K562 (cell line): ENCODE measurements around the gene CLTA. TPM values are rescaled to one million over a fixed set of nuclear protein-coding genes. Genes with fewer than 3 reads are reported as not detected.

Experiments used
- ATAC-seq: fragments of 200-7000 bp; cut with Tn5 transposase; 3 replicates; pipeline ENCODE4 v1.9.1; 2020; ENCODE audit warnings: moderate library complexity
- BruUV-seq: library from RNA; stranded (reverse); fragments of 400-500 nt; replicated peaks from 2 replicates; lab custom pipeline; 2021; lab: Mats Ljungman, UMichigan
- CTCF ChIA-PET: fragments of 300-600 bp; formaldehyde crosslinking; extraction: SDS; loops from one replicate; lab custom pipeline; 2021; ENCODE audit warnings: low intra/inter-chr PET ratio; lab: Yijun Ruan, JAX
- POLR2A ChIA-PET: fragments of 300-600, 350-650 bp; sonication (Branson Sonifier 250); formaldehyde crosslinking; extraction: SDS; loops from one replicate; lab custom pipeline; 2021; ENCODE audit warnings: antibody characterized with exemption, inconsistent platforms; lab: Yijun Ruan, JAX
- DNase-seq, 4 experiments: peaks; one replicate each; pipeline versions ENCODE4 v3.0.0 to v3.0.0-alpha.2; 2011 to 2018; ENCODE audit warnings: low spot score in 3 of 4, mixed read lengths in 3 of 4; ENCODE audit errors: extremely low read depth in 1 of 4
- FAIRE-seq: peaks from 2 replicates; lab custom pipeline; 2011; peaks lifted over from hg19 to GRCh38; lab: Jason Lieb, UNC
- H2AFZ ChIP-seq: 2 replicates; pipeline ENCODE4 v1.6.0; 2011; ENCODE audit warnings: low read depth, low read length, control low read depth, inconsistent platforms
- H3K27ac ChIP-seq: fragments of 200-600 bp; 3 replicates; pipeline ENCODE4 v1.8.0; 2011; ENCODE audit warnings: low read depth, mild to moderate bottlenecking, control low read depth, inconsistent platforms, low read length, moderate library complexity, mixed read lengths; ENCODE audit errors: extremely low read depth
- H3K27me3 ChIP-seq, 2 experiments: fragments of 300-600 bp in 1 of 2; 2 replicates in 1 of 2; 3 replicates in 1 of 2; pipeline versions ENCODE4 v1.6.0 to v1.8.0; 2011; ENCODE audit warnings: inconsistent platforms in 2 of 2, low read length in 2 of 2, mild to moderate bottlenecking in 1 of 2, mixed read lengths in 1 of 2, moderate library complexity in 1 of 2; ENCODE audit not compliant: control insufficient read depth in 2 of 2, insufficient read depth in 2 of 2
- H3K36me3 ChIP-seq: fragments of 300-600 bp; 3 replicates; pipeline ENCODE4 v1.8.0; 2011; ENCODE audit warnings: mild to moderate bottlenecking, low read length, inconsistent platforms; ENCODE audit not compliant: control insufficient read depth, insufficient read depth
- H3K4me1 ChIP-seq, 2 experiments: fragments of 200-600 bp in 1 of 2; replicated peaks in 1 of 2; 2 replicates in 1 of 2; 3 replicates in 1 of 2; pipeline versions ENCODE4 v1.5.1 to v1.8.0; 2011; ENCODE audit warnings: inconsistent platforms in 2 of 2, low read length in 2 of 2, mild to moderate bottlenecking in 1 of 2, mixed read lengths in 1 of 2, moderate library complexity in 1 of 2; ENCODE audit not compliant: control insufficient read depth in 2 of 2, insufficient read depth in 2 of 2
- H3K4me2 ChIP-seq: 2 replicates; pipeline ENCODE4 v1.6.1; 2011; ENCODE audit warnings: low read length, control low read depth, inconsistent platforms, mixed read lengths; ENCODE audit not compliant: insufficient read depth
- H3K4me3 ChIP-seq: fragments of 200-600 bp; sonication (generic), shearing (Covaris generic); 2 replicates; pipeline ENCODE4 v1.5.1; 2016; ENCODE audit warnings: control low read depth, inconsistent platforms
- H3K79me2 ChIP-seq: fragments of 200-600 bp; 3 replicates; pipeline ENCODE4 v1.8.0; 2011; ENCODE audit warnings: low read length, inconsistent platforms; ENCODE audit not compliant: control insufficient read depth, insufficient read depth
- H3K9ac ChIP-seq, 2 experiments: 2 replicates each; pipeline versions ENCODE4 v1.6.0 to v1.6.1; 2011; ENCODE audit warnings: low read depth in 2 of 2, low read length in 2 of 2, control low read depth in 1 of 2, inconsistent platforms in 1 of 2, mild to moderate bottlenecking in 1 of 2, mixed read lengths in 1 of 2; ENCODE audit not compliant: insufficient read depth in 1 of 2
- H3K9me1 ChIP-seq: one replicate; pipeline ENCODE4 v1.6.0; 2011; ENCODE audit warnings: inconsistent platforms, mild to moderate bottlenecking, low read length, moderate library complexity; ENCODE audit not compliant: control insufficient read depth, insufficient read depth
- H3K9me3 ChIP-seq: replicated peaks from 2 replicates; pipeline ENCODE4 v1.5.1; 2011; ENCODE audit warnings: low read depth, low read length, inconsistent platforms; ENCODE audit not compliant: control insufficient read depth, insufficient read depth
- H4K20me1 ChIP-seq: replicated peaks from 2 replicates; pipeline ENCODE4 v1.6.1; 2011; ENCODE audit warnings: low read length, inconsistent platforms, mixed read lengths; ENCODE audit not compliant: control insufficient read depth, insufficient read depth
- CHD4 ChIP-seq: fragments of 200-600 bp; sonication (generic); IDR thresholded peaks from 3 replicates; pipeline ENCODE4 v1.6.1; 2012; ENCODE audit warnings: low read depth, mild to moderate bottlenecking, mixed read lengths, low read length, inconsistent platforms; ENCODE audit not compliant: insufficient read depth, insufficient replicate concordance, poor library complexity, severe bottlenecking
- ETV1 ChIP-seq: fragments of 450-650 bp; conservative IDR thresholded peaks from 2 replicates; pipeline ENCODE4 v1.6.1; 2016; ENCODE audit warnings: missing genetic modification characterization, control low read depth, low read depth, missing compliant biosample characterization
- KDM4B ChIP-seq, 2 experiments: fragments of 450-650 bp in 1 of 2; sonication (generic) in 1 of 2; IDR thresholded peaks; 2 replicates each; pipeline ENCODE4 v1.6.1; 2016 to 2017; ENCODE audit warnings: borderline replicate concordance in 2 of 2, antibody characterized with exemption in 1 of 2, low read depth in 1 of 2, mild to moderate bottlenecking in 1 of 2
- MBD2 ChIP-seq: sonication (generic); IDR thresholded peaks from 2 replicates; pipeline ENCODE4 v1.6.1; 2016; ENCODE audit warnings: low read depth, borderline replicate concordance
- RNF2 ChIP-seq: sonication (generic); IDR thresholded peaks from 2 replicates; pipeline ENCODE4 v1.6.1; 2016
- ZBTB40 ChIP-seq, 2 experiments: fragments of 450-650 bp in 1 of 2; sonication (generic) in 1 of 2; formaldehyde crosslinking in 1 of 2; IDR thresholded peaks; 2 replicates each; pipeline versions ENCODE4 v1.7.1 to v1.9.0; 2016 to 2022; ENCODE audit warnings: inconsistent platforms in 1 of 2, mild to moderate bottlenecking in 1 of 2, missing genetic modification reagents in 1 of 2
- ZNF57 ChIP-seq: fragments of 450-650 bp; formaldehyde crosslinking; IDR thresholded peaks from 2 replicates; pipeline ENCODE4 v1.4.0; 2020; ENCODE audit warnings: mild to moderate bottlenecking, moderate library complexity
- WGBS: fragments of 100-300 bp; shearing (Covaris generic); methylation state at CpG from one replicate; pipeline ENCODE4 v1.1.6; 2016; ENCODE audit warnings: low coverage, mixed read lengths; ENCODE audit not compliant: insufficient coverage; ENCODE audit errors: missing lambda C conversion rate; 5-methylcytosine and 5-hydroxymethylcytosine counted together
- in situ Hi-C: fragments of 300-500 bp; cut with MboI; formaldehyde crosslinking; loops from 4 replicates; pipeline ENCODE4 v1.15.0; 2018; ENCODE audit warnings: inconsistent platforms, mixed read lengths
- intact Hi-C: fragments of 100-400 bp; cut with micrococcal nuclease; formaldehyde crosslinking; loops from 2 replicates; pipeline ENCODE4 v1.14.2; 2022
- polyA plus RNA-seq, 8 experiments: library from polyadenylated mRNA; depleted of rRNA in 4 of 8; stranded (reverse) in 5 of 8; unstranded in 3 of 8; fragments of >200 nt; fragmentation: Nextera tagmentation in 2 of 8; fragmentation: Illumina TruSeq in 1 of 8; extraction: Ambion mirVana in 2 of 8; extraction: Trizol in 1 of 8; gene quantifications; 2 replicates each; pipeline versions ENCODE4 v1.2.1 to v1.2.3, GENCODE V29; 2011 to 2014; ENCODE audit warnings: inconsistent platforms in 1 of 8, missing spikeins in 1 of 8
- total RNA-seq, 7 experiments: library from RNA; depleted of rRNA in 6 of 7; stranded (reverse); fragments of >200 nt in 6 of 7; fragmentation: Illumina TruSeq in 2 of 7; extraction: Trizol in 2 of 7; gene quantifications; 2 replicates each; pipeline versions ENCODE4 v1.2.1 to v1.2.3, GENCODE V29; 2011 to 2021; ENCODE audit warnings: low replicate concordance in 1 of 7
- TF ChIP-seq, protein P1 (sequence below): fragments of 250-450 bp; sonication (Bioruptor Pico); IDR thresholded peaks from 2 replicates; pipeline ENCODE4 v1.4.0; 2020; ENCODE audit warnings: mild to moderate bottlenecking

The CLTA gene
- total and polyA plus RNA-seq, 9 of the 15 experiments (the other 6 are each of a cell fraction or from before 2014, with no cell fraction given): 37.8 to 219 (median 144) TPM

DNA sequence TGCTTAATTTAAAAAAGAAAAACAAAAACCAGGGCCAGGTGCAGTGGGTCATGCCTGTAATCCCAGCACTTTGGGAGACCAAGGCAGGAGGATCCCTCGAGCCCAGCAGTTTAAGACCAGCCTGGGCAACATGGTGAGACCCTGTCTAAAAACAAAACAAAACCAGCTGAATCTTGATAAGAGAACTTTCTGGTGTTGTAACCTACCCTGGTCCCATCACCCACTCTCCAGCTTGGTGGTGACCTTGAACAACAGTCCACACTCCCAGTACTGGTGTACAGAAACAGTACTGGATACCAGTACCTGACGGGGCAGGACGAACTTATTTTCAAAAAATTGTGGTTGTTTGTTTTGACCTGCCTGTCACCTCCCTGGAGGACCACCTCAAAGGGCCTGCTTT is 30.9 kb downstream of the CLTA start:
- H4K20me1 ChIP-seq: 0 out of 2 replicates have a peak, but pooled peaks cover 6% of the 10 kb centered on the region
- no peak overlapping the region for H3K9ac ChIP-seq
- CTCF ChIA-PET: no interaction called here
- POLR2A ChIA-PET: interaction anchor here (1.4 kb wide), 1 partner anchor 14 kb away, joined by 4 read pairs; no protein-coding TSS in a partner anchor
- intact Hi-C loops (no loop called here), in situ Hi-C loops (no loop called here)
- peaks cover 84% of the 10 kb centered on the region for H3K36me3 ChIP-seq
- no peaks in the 10 kb centered on the region for H3K27me3 ChIP-seq
- 95% methylated on average over 3 of the region's 3 CpGs for WGBS
- FAIRE-seq (no peak), ATAC-seq (no peak), DNase-seq (no peak)
- H3K27ac ChIP-seq: no peak overlapping the region
- no peak overlapping the region for H2AFZ ChIP-seq
- H3K4me1 ChIP-seq: peaks cover 3 to 11% of the 10 kb centered on the region in 2 experiments
- no TSS peak for BruUV-seq
- no peaks in the 10 kb centered on the region for H3K79me2 ChIP-seq
- H3K9me1 ChIP-seq: no peaks in the 10 kb centered on the region
- H3K4me2 ChIP-seq: no peak overlapping the region
- no peaks in the 10 kb centered on the region for H3K9me3 ChIP-seq
- H3K4me3 ChIP-seq: no peak overlapping the region
- TF ChIP-seq CHD4: no peak
- TF ChIP-seq, protein P1, sequence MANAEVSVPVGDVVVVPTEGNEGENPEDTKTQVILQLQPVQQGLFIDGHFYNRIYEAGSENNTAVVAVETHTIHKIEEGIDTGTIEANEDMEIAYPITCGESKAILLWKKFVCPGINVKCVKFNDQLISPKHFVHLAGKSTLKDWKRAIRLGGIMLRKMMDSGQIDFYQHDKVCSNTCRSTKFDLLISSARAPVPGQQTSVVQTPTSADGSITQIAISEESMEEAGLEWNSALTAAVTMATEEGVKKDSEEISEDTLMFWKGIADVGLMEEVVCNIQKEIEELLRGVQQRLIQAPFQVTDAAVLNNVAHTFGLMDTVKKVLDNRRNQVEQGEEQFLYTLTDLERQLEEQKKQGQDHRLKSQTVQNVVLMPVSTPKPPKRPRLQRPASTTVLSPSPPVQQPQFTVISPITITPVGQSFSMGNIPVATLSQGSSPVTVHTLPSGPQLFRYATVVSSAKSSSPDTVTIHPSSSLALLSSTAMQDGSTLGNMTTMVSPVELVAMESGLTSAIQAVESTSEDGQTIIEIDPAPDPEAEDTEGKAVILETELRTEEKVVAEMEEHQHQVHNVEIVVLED (CRISPR knock-in tag): no peak
- no peak for TF ChIP-seq ZBTB40 (IDR thresholded peaks at IDR 0.05)
- TF ChIP-seq ZBTB40 (CRISPR knock-in tag; IDR thresholded peaks at IDR 0.05): no peak
- TF ChIP-seq MBD2: no peak
- no peak for TF ChIP-seq ZNF57 (CRISPR knock-in tag)
- no peak for TF ChIP-seq KDM4B (IDR thresholded peaks at IDR 0.05; ENCODE audit: borderline replicate concordance in 2 of 2, low read depth in 1 of 2)
- TF ChIP-seq RNF2: no peak
- no peak for TF ChIP-seq ETV1 (tag)
